Upper lobe of left lung (tissue), 4 donors: ENCODE data around the gene GNS.

Experiments
- EP300 ChIP-seq, 4 donors: sonication (generic); formaldehyde crosslinking; IDR thresholded peaks; one replicate each; pipeline ENCODE4 v1.5.1; 2017; ENCODE audit warnings: antibody characterized with exemption in 4 of 4, control low read depth in 2 of 4
- POLR2A ChIP-seq, 4 donors: fragments of 450-650 bp; IDR thresholded peaks; one replicate each; pipeline ENCODE4 v1.5.1; 2016 to 2017; ENCODE audit warnings: antibody characterized with exemption in 4 of 4, mild to moderate bottlenecking in 2 of 4
- TF ChIP-seq, protein P1 (sequence below), 6 experiments: fragments of 450-650 bp in 4 of 6; fragments of 200-600 bp in 2 of 6; sonication (generic) in 2 of 6; IDR thresholded peaks; one replicate each; pipeline ENCODE4 v1.5.1; 2016 to 2019; ENCODE audit warnings: antibody characterized with exemption in 6 of 6

- TF ChIP-seq, protein P1, sequence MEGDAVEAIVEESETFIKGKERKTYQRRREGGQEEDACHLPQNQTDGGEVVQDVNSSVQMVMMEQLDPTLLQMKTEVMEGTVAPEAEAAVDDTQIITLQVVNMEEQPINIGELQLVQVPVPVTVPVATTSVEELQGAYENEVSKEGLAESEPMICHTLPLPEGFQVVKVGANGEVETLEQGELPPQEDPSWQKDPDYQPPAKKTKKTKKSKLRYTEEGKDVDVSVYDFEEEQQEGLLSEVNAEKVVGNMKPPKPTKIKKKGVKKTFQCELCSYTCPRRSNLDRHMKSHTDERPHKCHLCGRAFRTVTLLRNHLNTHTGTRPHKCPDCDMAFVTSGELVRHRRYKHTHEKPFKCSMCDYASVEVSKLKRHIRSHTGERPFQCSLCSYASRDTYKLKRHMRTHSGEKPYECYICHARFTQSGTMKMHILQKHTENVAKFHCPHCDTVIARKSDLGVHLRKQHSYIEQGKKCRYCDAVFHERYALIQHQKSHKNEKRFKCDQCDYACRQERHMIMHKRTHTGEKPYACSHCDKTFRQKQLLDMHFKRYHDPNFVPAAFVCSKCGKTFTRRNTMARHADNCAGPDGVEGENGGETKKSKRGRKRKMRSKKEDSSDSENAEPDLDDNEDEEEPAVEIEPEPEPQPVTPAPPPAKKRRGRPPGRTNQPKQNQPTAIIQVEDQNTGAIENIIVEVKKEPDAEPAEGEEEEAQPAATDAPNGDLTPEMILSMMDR (IDR thresholded peaks at IDR 0.05): no peak
- no peak for TF ChIP-seq EP300 (IDR thresholded peaks at IDR 0.05)
- TF ChIP-seq POLR2A (IDR thresholded peaks at IDR 0.05): no peak
Measured at GRCh38 chr12:64731683-64732082, 27.5 kb downstream of the GNS start.
